ENCODE results near the gene ZNF516.

The ZNF516 gene

DNA sequence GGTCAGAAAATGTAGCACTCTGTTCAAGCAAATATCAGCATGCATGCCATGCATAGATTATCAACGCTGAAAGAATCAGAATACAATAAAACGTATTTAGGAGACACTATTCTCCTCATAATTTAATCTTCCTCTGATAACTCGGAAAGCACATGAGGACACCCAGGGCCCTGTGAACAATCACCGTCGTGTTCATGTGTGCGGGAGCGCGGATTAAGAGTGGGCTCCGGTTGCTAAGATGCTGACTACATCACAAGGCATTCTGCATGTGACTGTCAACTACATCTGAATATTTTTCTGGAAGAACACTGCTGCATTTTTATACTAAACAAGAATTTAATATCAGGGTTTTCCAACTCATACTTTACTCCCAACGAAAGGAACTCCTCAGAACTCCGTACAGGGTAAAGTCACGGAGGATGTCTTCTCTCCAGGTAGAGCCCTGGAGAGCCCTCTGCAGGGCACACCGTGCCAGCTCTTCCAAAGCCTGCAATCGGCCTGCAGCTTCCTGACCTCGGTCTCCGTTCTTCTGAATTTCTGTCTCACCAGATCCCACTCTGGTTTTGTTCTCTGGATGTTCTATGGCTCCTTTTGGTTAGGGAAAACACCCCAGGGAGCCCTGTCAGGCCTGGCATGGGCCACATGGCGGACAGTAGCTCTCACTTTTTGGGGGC, 59.6 kb downstream of the ZNF516 start:
- no peak for DNase-seq

DNA sequence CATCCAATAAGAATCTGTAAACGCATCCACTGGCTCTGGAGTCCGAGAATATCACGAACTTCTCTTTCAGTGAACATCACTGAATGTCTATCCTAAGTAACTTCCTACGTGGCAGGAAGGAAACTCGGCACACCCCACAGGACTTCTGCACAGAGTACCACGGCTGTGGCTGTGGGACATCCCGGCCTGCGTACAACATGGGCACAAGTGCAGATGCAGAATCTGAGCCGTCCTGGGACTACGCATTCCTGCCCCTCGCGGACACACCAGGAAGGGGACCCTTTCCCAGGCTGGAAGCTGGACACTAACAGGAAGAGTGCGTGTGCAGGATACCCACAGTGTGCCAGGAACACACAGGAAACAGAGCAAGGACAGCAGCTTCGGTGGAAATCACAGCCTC, 60.6 kb downstream of the ZNF516 start:
- DNase-seq, result no peak

DNA sequence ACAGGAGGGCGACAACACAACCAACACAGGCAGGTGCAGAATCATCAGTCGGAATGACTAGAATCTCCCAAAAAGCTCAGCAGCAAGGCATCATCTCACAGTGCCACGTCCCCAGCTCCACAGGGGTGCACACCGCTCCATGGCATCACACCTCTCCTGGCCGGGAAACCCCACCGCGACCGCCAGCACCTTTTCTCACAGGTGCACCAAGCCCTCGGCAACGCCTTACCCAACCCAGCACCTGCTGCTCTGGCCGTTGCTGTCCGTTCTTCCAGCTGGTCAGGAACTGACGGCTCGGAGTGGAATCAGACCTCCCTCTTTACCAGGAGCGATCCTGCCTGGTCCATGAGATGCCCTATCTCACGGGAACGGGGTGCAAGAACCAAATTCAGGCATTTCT, 61.3 kb downstream of the ZNF516 start:
- no peak for DNase-seq

DNA sequence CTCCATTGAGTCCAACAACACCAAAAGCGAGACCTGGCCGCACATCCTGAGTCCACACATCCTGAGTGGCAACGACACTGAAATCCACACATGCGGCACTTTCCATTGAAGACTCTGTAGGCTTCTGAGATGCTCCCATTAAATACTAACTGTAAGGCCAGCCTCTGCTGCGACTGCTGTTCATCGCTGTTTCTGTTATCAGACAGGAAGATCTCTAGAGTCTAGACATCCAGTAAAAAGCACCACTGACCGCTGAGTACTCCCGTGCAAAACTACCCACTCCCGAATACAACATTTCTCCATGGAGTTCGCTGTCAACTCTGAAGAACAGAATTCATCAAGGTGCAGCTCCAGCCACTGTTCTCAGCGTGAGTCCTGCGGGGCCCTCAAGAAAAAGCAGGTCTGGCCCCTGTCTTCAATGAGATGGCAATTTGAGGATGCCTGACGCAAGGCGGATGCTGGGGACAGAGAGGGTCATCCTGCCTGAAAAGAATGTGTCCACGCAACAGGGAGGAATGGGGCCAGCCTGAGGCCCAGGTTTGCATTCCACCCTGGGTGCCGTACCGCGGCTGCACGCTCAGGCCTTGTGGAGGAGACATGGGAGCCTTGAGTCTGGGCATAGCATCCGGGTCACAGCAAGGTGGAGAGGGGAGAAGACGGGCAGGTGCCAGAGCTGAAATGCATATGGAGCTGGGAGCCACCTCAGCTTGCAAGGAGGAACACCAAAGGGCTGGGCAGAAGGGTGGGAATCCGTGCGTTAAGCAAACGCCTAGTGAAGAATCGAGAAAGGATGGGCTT, 61.9 kb downstream of the ZNF516 start:
- DNase-seq, result no peak

DNA sequence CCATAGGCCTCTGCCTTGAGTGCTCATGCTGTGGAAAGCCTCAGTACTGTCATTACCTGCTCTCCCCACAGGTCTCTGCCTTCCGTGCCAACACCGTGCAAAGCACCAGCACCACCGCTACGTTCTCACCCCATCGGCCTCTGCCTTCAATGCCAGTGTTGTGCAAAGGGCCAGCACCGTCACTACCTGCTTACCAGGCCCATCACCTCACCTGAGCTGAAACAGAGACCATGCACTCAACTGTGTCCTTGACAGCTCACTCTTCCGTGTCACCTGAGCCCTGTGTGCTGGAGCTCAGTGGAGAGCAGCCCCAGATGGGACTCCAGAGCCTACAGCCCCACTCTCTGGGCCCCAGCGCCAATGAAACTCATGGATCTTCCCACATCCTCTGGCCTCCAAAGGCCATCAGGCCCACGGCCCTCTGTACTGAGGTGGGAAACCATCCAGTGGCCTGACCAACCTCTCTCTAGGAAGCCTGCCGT, 62.7 kb downstream of the ZNF516 start:
- no peak for DNase-seq

DNA sequence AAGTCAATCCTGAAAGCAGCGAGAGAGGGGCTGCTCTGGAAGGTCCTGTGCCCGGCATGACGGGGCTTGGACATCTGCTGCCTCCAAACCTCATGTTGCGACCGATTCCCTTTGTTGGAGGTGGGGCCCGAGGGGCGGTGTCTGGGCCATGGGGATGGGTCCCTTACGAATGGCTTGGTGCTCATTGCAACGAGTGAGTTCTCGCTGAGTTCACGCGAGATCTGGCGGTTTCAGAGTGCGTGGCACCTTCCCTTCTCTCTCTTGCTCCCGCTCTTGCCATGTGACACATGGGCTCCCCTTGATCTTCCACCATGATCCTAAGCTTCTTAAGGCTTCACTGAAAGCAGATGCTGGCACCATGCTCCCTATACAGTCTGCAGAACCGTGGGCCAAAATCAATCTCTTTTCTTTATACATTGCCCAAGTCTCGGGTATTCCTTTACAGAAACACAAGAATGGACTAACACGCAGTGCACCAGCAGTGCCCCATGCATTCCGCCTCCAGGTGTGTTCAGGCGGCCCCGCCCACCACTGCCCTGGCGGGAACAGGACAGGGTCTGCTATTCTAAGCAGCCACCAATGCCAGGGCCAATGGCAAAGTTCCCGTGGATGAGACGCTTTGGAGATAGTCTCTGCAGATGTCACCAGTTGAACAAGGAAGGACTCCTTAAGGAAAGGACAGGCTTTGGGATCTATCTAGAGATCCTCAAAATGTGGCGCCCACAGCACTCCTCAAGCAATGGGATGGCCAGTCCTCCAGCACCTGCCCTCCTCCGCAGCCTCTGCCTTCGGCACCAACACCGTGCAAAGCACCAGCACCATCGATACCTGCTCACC, 63.4 kb downstream of the ZNF516 start:
- DNase-seq, result no peak

DNA sequence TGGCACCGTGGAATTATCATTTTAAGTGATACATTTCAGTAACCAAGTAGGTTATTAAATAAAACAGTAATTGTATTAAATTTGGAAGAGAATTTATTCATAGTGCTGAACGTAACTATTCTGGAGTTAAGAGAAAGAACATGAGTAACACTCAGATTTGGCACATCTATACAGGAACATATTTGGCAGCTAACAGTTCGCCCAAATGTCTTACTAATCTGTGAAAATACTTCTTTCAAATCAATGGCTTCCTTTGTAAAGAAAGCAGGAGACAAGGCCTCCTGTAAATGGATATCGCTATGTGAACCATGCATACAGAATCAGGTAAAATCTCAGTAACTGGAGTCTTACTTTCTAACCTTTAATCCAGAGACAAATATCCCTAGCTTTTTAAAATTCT, 64.4 kb downstream of the ZNF516 start:
- no peak for DNase-seq

DNA sequence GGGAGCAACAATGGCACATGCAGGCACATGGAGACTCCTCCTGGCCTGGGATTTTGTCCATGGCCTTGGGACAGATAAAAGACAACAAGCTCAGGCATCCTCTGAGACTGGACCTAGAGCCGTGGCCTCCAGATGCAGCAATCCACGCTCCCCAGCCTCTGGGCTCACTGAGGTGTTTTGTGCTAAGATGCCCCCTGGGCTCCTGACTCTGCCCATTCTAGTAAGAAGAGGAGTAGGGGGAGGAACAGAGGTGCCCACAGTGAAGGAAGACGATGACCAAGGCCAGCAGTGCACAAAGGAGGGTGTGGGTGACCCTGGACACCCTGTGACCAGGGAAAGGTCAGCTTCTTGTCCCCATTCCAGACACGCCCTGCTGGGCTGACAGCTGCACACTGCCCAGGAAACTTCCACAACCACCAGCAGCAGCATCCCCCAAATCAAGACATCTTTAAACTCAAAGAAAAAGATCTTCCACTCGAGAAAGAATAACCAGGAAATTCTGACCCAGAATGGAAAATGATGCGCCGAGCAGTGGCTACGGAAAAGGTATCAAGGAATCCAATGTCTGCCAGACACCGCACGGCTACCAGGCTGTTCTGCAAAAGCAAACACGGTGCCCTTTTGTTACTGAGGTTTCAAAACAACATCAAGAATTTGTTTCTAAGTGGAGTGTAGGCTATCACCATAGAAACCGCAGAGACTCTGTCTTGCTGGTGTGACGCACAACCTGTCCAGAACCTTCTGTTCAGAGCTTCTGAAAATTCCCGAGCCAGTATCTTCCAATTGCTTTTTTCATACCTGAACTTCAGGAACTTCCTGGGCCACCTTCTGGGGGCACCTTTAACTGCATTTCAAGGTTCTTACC, 65.5 kb downstream of the ZNF516 start:
- DNase-seq, result no peak

DNA sequence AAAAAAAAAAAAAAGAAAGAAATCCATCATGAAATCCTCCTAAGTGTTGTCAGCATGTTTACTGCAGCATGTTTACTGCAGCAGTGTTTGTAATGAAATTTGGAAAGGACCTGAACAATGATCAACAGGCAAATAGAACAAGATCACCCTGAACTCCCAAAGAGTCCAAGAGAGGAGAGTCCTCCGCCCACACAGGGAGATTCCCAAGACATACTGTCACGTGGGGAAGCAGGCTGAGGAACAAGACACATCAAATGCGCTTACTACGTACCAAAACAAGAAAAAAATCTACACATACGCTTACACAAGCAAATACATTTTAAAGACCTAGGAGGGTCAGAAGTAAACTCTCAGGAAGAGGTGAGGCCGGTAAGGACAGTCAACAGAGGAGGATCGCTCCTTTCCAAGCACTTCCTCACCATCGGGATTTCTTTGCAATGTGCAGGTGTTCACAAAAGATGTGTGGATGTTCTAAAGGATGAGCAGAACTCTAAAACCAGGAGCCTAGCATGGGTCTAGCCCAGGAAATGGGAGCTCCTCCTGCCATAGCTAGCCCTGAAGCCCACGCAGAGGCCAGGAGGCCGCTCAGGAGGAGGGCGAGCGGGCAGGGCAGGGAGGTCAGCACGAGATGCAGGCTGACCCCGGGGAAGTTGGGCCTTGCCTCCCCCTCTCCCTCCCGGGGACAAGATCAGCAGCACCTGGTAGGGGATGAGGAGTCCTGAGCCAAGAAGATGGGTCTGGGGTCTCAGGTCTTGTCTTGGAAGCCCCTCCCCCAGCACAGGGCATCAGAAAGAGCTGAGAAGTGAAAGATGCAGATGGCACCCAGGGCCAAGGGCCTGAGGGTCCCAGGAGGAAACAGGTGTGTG, 66.4 kb downstream of the ZNF516 start:
- DNase-seq, result no peak

DNA sequence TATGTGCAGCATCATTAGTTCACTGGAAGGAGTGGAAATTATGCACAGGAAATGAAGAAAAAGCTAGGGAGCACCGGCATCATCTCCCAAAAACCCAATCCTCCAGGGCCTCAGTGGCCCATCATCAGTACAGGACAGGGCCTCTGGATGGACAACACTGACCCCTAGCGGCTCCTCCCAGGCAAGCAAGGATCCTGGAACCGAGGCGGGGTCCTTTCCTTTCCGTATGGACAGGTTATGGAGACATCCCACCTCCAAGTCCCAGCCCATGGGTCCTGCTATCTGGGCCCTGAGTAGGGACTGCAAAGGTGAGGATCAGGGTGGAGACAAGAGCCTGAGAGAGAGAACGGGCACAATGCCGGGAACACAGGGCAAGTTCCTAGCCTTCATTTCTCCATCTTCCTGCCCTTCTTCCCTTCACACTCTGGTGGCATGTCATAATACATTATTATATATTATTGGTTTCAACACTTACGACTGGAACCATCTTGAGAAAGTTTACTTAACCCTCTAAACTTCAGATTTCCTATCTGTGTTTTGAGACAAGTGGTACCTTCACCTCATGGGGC, 68.2 kb downstream of the ZNF516 start:
- no peak for DNase-seq

DNA sequence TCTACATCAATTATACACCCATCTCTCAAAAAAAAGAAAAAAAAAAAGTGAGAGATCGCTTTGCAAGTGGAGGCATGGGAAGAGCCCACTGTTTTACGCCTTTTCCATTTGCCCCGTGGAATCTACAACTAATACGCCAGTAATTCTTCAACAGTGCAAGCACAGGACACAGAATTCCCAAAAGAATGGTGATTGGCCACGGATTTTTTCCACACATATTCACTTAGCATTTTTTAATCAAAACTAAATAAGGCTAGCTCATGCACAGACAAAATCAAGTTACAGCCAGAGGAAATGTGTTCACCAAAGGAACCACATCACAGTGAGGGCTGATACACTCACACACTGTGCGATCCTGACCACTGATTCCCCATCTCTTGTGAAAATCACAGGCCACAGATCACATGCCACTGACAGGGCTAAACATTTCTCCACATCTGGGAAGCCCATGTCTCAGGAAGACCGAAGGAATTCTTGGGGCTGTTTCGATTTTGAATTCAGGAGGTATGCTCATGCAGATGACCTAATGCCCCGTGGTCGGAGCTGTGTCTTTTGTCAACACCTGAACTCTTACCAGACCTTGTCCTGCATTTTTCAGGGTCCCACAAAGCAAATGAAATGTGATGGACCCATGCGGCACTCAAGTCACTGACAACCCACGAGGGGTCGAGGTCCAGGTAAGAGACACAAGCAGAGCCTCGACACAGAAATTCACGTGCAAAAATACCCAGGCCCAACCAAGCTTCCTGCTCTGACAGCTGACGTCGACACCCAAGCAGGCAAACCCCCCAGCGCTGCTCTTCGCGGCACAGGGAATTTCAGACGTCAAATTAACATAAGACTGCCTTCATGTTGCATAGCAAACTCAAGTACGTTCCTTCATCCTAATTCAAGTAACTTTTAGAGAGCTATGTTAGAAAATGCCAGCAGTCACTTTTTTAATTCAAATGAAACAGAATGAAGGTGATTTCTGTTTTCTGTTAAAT, 69.6 kb downstream of the ZNF516 start:
- DNase-seq, result no peak

DNA sequence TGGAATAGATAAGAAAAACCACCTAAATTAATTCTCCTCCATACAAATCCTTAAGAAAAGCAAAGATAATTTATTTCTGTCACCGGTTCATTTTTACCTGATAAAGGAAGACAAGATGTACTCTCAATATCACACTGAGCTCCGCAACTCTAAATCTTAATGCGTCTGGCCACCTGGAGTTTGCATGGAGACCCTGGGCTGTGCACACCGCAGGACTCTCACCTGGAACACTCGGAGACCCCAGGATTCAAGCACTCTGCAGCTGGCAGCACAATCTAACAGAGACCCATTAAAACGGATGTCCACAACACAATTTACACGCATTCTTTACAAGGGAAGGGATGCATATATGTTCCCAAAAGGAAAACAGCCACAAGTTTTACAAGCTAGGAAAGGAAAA, 72.2 kb downstream of the ZNF516 start:
- DNase-seq, result no peak

DNA sequence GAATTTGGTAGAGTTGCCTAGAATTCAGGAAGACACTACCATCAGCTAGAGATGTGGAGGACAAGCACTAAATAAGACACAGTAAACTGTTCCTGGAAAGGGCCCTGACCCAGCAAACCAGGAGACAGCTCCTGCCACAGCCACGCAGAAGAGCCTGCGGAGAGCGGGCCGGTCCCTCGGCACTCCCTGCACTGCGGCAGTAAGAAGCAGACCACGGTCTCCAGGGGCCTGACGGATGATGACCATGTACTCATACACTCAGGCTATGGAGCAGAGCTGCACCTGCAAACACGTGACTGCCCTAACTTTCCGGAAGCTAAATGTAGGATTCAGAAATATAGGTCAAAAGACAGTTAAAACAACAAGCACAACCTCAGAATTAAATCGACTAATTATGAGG, 72.9 kb downstream of the ZNF516 start:
- no peak for DNase-seq

DNA sequence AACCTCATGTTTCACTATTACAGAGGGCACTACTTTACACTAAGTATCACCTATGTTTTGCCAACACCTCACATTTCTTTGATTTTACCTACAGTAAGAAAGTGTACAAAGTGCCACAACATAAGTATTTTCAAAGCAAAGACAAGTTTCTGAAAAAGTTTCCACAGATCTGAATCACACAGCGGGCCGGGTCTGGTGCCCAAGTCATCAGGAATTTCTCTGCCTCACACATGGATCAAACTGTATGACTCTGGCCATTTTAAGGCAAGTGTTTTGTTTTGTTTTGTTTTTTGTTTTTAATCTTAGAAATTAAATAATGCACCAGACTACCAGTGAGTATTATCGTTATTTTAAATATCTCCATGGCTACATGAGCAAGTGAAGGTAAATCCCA, 73.4 kb downstream of the ZNF516 start:
- no peak for DNase-seq

DNA sequence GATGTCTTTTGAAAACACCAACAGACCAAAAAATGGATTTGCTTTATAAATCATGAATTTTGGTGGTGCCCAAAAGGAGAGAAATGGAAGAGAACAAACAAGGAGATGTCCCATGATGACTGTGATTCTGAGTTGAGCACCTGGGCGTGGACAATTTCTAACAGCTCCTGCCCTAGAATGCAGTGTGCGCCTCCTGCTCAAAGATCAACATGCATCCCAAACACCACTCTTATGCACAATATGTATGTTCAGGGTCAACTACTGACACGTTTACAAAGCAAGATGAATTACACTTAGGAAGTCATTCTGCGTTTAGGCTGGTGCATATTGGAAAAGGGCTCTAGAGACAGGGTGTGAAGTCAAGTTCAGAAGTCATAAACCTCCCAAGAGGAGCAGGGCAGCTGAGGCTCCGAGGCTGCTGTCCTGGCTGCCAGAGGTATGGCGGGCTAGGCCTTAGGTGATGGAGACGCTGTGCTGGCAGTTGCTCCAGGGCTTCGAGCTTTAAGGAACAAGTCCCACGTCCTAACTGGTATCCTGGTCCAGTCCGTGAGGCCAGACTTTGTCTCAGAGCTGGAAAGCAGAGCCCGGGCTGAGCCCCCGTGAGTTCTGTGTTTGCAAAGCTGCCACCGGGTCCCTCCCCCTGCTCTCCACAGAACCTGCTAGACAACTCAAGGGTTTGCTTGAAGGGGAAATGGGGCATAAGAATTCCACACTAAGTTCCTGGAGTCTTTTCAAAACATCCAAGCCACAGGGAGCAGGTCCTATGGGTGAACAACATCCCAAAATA, 74.0 kb downstream of the ZNF516 start:
- no peak for DNase-seq

DNA sequence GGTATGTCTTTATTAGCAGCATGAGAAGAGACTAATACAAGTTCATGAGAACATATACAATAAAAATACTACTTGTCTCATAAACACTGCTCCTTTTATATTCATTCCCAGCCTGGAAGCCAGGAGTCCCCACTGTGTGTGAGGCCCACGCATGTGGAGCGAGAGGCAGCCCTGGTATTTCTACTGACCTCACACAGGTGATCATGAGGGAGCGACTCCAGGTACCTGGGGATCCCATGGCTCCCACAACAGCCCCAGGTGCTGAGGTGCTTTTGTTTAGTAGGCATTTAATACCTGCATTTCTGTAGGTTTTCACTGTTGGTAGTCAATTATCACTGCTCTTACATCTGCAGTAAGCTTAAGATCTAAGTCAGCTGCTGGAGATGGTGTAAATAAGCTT, 75.2 kb downstream of the ZNF516 start:
- no peak for DNase-seq

DNA sequence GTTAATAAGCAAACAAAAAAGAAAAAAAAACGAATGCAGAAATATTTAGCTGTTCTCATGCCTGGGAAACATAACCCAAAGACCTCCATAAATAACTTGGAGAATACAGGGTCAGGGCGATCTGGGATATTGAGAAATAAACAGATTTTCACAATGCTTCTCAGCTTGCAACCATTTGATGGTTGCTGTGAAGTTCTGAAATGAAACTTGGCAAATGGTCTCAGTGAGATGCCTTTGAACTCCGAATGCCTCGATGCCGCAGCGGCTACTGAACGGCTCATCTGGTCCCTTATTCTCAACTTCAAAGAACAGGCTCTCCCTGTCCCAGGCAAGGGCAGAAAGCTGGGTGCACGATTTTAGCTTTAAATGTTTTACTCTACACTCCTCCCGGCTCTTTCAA, 78.1 kb downstream of the ZNF516 start:
- DNase-seq, result no peak

DNA sequence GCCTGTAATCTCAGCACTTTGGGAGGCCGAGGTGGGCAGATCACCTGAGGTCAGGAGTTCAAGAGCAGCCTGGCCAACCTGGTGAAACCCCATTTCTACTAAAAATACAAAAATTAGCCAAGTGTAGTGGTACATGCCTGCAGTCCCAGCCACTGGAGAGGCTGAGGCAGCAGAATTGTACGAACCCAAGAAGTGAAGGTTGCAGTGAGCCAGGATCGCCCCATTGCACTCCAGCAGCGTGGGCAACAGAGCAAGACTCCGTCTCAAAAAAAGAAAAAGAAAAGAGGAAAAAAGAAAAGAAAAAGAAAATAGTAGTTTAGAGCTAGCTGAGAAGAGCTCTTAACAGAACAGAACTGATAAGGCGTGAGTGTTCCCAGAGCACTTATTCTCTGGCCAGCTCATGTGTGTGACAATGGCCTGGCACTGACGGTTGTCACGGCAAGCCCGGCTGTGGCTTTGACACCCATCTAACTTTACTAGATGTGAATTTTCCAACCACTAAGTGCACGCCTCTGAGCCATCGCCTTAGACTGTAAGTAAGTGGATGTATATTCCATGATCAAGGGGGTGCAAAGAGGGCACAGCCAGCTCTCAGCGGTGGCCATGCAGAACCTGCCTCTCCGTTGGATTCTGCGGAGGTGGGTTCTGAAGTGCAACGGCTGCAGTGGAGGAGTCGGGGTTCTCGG, 80.0 kb downstream of the ZNF516 start:
- no peak for DNase-seq
